ENCODE results near the gene KDSR.

GRCh38 chr18:63377275-63377980 lies 10.4 kb upstream of the KDSR start:
- TF ChIP-seq CTCF (IDR thresholded peaks at IDR 0.05 in 8 of 11, conservative IDR thresholded peaks at IDR 0.05 in 3 of 11) (no peak), POLR2A (IDR thresholded peaks at IDR 0.05) (no peak), POLR2AphosphoS5 (IDR thresholded peaks at IDR 0.05) (no peak)
